Right atrium auricular region (tissue), 2 donors: Measurements from ENCODE around the gene EOLA1. TPM values are rescaled to one million over a fixed set of nuclear protein-coding genes. Genes with fewer than 3 reads are reported as not detected.
"Not testable (repeated sequence)": the region's sequence is repeated elsewhere in the genome, so short reads cannot be mapped to it uniquely, and the experiment has no call there.

Experiments used
- DNase-seq: peaks from one replicate; pipeline ENCODE4 v3.0.0-alpha.2; 2019; ENCODE audit warnings: low spot score
- H3K27ac ChIP-seq, 2 donors: fragments of 200-600 bp; sonication (generic); 1 replicate in 1 of 2; 2 replicates in 1 of 2; pipeline ENCODE4 v1.5.1; 2016 to 2019
- H3K27me3 ChIP-seq, 2 donors: fragments of 200-600 bp; sonication (generic); one replicate each; pipeline versions ENCODE4 v1.5.1 to v1.6.0; 2017 to 2019
- H3K36me3 ChIP-seq: fragments of 200-600 bp; sonication (generic); one replicate; pipeline ENCODE4 v1.5.1; 2016
- H3K4me1 ChIP-seq, 2 donors: fragments of 200-600 bp; sonication (generic); one replicate each; pipeline versions ENCODE4 v1.5.1 to v1.6.0; 2017 to 2019
- H3K4me3 ChIP-seq, 2 donors: fragments of 200-600 bp; sonication (generic); 1 replicate in 1 of 2; 2 replicates in 1 of 2; pipeline ENCODE4 v1.5.1; 2017 to 2019; ENCODE audit warnings: mild to moderate bottlenecking in 1 of 2, moderate library complexity in 1 of 2
- H3K9me3 ChIP-seq, 2 donors: fragments of 200-600 bp; sonication (generic); one replicate each; pipeline ENCODE4 v1.5.1; 2019
- CTCF ChIP-seq, 2 donors: fragments of 200-600 bp; sonication (generic); IDR thresholded peaks; one replicate each; pipeline ENCODE4 v1.5.1; 2019; ENCODE audit warnings: antibody characterized with exemption in 2 of 2
- total RNA-seq, 2 donors: library from RNA; depleted of rRNA; stranded (reverse); fragments of >200 nt; gene quantifications; one replicate each; pipeline ENCODE4 v1.1.0, GENCODE V29; 2016

EOLA1 gene
- total RNA-seq, 2 donors from 2014 or later, result 10.8 to 14.4 TPM

DNA sequence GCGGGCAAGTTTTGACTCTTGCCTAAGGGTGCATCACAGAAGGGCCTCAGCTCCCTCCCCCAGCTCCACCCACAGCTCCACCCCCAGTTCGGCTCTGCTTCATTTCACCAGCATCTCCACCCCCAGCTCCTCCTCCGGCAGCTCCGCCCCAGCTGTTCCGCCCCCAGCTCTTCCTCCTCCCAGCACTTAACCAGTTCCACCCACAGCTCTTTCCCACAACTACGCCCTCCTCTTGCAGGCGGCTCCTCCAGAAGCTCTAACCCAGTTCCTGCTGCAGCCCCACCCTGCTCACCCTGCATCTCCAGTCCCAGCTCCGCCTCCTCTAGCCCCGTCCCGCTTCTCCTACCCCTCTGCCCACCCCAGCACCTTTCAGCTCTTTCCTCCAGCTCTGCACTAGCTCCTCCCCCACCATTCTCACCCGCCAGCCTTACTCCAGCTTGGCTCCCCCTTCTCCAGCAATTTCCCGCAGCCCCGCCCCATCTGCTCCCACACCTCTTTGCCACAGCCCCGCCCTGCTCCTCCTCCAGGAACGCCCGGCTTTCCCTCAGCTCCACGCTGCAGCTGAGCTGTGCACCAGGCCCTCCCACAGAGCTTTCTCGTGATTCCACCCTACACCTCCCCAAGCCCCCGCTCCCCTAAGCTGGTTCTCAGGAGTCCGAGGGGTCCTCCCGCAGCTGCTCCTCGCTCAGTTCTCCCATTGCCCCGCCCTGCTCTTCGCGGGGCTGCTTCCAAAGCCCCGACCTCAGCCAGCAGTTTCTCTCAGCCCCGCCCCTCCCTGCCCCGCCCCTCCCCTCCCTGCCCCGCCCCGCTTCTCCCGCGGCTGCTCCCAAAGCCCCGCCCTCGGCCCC lies 1.3 kb upstream of the EOLA1 start:
- peak overlapping the region; percentile 79 to 91 for H3K27ac ChIP-seq

GRCh38 chrX:149540131-149540620 lies 636 bp upstream of the EOLA1 start:
- Histone ChIP-seq H3K27me3 (no peaks in the 10 kb centered on the region), H3K9me3 (no peaks in the 10 kb centered on the region), H3K27ac (peak overlapping the region; percentile 81 to 91), H3K4me3 (peak overlapping the region; percentile 50 to 57), H3K36me3 (no peaks in the 10 kb centered on the region), H3K4me1 (peaks cover 0 to 5% of the 10 kb centered on the region in 2 donors)
- no peak for TF ChIP-seq CTCF (IDR thresholded peaks at IDR 0.05)
- peak; percentile 90 for DNase-seq

More for the DNA sequence above, 1.3 kb upstream of the EOLA1 start:
- peak overlapping the region; percentile 50 to 57 for H3K4me3 ChIP-seq
- DNase-seq, result peak; percentile 88
- no peak for TF ChIP-seq CTCF (IDR thresholded peaks at IDR 0.05)
- peaks cover 0 to 5% of the 10 kb centered on the region in 2 donors for H3K4me1 ChIP-seq
- no peaks in the 10 kb centered on the region for H3K27me3 ChIP-seq
- no peaks in the 10 kb centered on the region for H3K36me3 ChIP-seq
- H3K9me3 ChIP-seq, result no peaks in the 10 kb centered on the region

DNA sequence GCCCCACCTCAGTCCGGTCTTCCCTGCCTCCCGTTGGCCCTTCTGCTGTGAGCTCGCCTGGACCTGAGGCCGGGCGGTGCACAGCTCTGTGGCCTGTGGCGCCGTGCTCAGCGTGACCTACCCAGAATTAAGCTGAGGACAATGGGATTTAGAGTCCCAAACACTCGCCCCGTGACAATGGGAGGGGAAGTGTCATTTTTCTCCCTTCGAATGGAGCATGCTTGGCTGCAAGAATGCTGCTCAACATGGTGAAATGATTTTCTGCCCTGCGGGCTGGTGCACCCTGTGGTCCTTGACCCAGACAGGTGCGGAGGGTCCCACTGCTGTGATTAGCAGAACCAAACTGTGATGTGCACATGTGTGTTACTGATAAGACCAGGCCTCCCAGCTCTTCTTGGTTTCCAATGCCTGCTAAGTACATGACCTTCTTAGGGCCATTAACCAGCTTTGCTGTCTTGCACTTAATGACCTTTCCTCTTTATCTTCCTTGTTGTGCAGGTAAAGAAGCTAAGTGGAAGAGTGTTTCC lies 772 bp downstream of the EOLA1 start:
- no peaks in the 10 kb centered on the region for H3K27me3 ChIP-seq
- peaks cover 0 to 5% of the 10 kb centered on the region in 2 donors for H3K4me1 ChIP-seq
- DNase-seq, result no peak
- TF ChIP-seq CTCF (IDR thresholded peaks at IDR 0.05), result no peak
- H3K36me3 ChIP-seq, result no peaks in the 10 kb centered on the region
- H3K4me3 ChIP-seq, result peak overlapping the region; percentile 50 to 57
- peak overlapping the region; percentile 81 to 91 for H3K27ac ChIP-seq
- no peaks in the 10 kb centered on the region for H3K9me3 ChIP-seq

DNA sequence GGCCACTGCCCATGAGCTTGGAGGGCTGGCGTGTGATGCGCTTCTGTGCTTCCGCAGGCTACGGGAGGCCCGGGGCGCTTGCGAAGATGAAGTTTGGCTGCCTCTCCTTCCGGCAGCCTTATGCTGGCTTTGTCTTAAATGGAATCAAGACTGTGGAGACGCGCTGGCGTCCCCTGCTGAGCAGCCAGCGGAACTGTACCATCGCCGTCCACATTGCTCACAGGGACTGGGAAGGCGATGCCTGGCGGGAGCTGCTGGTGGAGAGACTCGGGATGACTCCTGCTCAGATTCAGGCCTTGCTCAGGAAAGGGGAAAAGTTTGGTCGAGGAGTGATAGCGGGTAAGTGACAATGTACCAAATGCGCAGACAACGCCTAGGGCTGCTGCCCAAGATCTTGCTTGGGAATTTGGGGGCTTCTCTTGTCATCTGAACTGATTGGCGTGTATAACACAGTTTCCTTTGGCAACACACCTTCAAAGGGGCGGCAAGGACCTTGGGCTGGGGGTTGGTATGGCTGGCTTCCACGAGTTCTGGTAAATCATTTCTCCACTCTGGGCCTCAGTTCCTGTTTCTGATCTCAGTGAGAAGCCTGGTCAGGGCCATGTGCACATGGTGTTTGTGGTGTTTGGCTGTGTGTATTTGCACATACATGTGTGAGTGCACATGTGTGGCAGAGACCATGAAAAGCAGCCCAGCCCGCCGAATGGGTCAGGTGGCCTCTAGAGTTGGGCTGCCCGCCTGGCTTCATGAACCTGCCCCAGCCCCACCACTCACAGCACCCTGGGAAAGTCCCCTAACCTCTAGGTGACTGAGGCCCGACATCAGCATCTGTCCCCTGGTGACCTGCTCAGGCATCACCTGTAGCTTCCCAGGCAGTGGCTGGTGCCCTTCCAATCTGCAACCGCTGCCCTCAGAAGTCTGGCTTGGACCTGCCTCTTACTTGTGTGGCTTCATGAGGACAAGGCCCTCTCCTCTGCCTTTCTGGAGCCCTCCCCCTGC lies 5.0 kb downstream of the EOLA1 start:
- DNase-seq, H3K27ac ChIP-seq, H3K36me3 ChIP-seq, H3K27me3 ChIP-seq, H3K4me1 ChIP-seq, H3K4me3 ChIP-seq, H3K9me3 ChIP-seq: not testable (repeated sequence)

GRCh38 chrX:149546962-149547361 lies 6.2 kb downstream of the EOLA1 start:
- H3K27me3 ChIP-seq, H3K4me3 ChIP-seq: not testable (repeated sequence)

DNA sequence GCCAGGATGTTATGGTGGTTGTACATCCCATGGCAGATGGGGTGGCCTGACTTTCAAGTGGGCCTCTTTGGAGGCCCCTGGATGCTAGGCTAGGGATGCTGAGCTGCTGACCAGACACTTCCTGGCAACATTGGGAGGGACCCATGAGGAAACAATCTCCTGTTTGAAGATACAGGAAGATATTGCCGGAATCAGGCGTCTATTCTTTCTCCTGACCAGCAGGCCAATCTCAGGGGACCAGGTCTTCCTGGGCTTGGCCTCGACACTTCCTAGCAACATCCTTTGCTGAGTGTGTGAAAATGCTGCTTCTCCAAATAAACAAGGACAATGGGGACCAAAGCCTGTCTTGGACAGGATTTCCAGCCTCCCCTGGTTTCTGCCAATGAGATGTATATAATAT lies 7.0 kb downstream of the EOLA1 start:
- not testable (repeated sequence) for H3K4me3 ChIP-seq, H3K27me3 ChIP-seq, H3K27ac ChIP-seq, DNase-seq, H3K9me3 ChIP-seq, H3K36me3 ChIP-seq, H3K4me1 ChIP-seq

More at GRCh38 chrX:149546962-149547361, 6.2 kb downstream of the EOLA1 start:
- H3K27ac ChIP-seq, H3K4me1 ChIP-seq, H3K9me3 ChIP-seq, DNase-seq, H3K36me3 ChIP-seq: not testable (repeated sequence)

DNA sequence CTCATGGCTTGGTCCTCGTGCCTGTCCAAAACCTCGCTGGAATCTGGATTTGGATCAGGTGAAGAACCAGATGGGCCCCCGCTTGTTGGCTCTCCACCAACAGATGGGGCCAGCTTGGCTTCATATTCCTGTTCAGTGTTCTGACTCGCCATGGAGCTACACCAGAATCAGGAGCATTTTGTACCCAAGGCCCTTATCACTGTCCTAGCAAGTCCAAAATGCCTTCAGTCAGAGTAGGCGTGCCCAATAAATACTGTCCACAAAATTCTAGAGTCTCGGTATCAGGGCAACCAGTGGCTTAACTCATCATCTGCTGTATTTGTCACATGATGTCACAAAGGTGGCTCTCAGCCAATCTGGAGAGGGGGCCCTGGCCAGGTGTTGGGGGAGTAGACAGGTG lies 8.9 kb downstream of the EOLA1 start, which contains the start of gene HSFX3:
HSFX3 (minus strand) TSS at position 224 of the 400 bp plus-strand sequence; CDS start at position 152, 72 bp downstream.
- not testable (repeated sequence) for H3K27me3 ChIP-seq, H3K9me3 ChIP-seq, H3K36me3 ChIP-seq, H3K27ac ChIP-seq, H3K4me3 ChIP-seq, H3K4me1 ChIP-seq, DNase-seq

DNA sequence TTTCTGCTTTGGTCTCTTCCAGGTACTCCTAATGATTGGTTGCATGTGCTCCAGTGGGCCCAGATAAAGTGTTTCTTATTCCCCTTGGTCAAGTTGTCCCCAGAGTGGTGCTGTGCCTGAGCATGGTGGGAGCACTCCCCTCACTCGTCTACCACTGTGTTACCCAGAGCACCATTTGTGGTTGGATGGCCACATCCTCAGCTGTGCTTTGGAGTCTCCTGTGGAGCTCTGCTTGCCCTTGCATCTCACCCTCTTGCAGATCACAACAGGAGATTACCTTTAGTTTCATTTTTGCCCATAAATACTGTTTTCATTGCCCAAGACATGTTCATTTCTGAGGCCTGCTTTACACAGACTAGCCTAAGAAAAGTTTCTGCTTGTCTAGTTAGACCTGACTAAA lies 9.6 kb downstream of the EOLA1 start:
- H3K27ac ChIP-seq, H3K36me3 ChIP-seq, DNase-seq, H3K4me1 ChIP-seq, H3K27me3 ChIP-seq, H3K4me3 ChIP-seq, H3K9me3 ChIP-seq: not testable (repeated sequence)

DNA sequence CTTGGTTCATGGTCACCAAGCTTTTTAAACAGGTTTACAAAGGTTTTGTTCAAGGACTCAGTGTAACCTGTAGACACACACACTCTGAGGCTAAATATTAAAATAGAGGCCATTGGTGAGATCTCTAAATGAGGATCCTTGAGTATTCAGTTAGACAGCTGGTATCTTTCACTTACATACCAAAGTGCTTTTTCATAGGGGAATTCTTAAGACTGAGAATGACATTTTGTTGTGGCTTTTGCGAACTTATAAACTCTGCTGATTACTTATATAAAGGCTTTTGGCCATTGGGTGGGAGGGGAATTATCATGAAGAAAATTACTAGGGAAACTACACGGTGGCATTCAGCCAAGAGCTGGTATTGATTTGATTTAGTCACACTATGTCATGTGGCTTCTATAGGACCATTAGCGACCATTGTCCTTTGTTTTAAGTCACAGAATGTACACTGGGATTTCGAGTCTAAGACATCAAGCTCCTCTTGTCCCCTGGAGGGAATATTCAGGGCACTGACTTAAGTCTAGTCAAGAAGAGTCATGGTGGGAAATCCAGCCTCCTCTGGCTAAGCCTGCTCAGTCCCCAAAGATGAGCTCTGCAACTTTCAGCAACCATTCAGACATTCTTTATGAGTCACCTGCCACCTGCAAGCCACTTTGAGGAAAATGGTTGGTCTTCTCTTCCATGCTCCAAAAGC lies 10.6 kb downstream of the EOLA1 start:
- not testable (repeated sequence) for H3K4me3 ChIP-seq, H3K27ac ChIP-seq, H3K4me1 ChIP-seq, H3K9me3 ChIP-seq, H3K27me3 ChIP-seq, H3K36me3 ChIP-seq, DNase-seq

GRCh38 chrX:149551939-149552248 lies 11.1 kb downstream of the EOLA1 start:
- H3K4me3 ChIP-seq, H3K9me3 ChIP-seq, H3K36me3 ChIP-seq, H3K27me3 ChIP-seq, DNase-seq, H3K4me1 ChIP-seq, H3K27ac ChIP-seq: not testable (repeated sequence)
